ENCODE data around the gene SLC2A13. TPM values are rescaled to one million over a fixed set of nuclear protein-coding genes. Genes with fewer than 3 reads are reported as not detected.

Gene SLC2A13
- total and polyA plus RNA-seq, 2 donors = 8.5 to 36.7 TPM

DNA sequence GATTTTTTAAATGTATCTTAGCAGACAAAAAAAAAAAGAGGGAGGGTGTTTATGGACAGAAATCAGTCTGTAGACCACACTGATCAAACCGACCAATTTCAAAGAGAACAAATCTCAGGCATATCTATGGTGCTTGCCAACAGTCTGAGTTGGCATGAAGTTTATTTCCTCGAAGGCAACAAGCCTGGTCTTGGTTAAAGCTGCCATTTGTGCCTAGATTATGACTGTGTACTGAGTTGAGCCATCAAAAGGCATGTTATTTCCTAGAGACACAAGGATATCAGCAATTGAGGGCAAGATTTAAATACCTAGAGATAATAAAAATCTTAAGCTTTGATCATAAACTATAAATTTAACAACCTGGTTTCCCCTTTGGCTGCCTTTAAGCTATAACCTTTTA, 119.2 kb downstream of the SLC2A13 start:
- no peaks in the 10 kb centered on the region for H3K36me3 ChIP-seq (ENCODE audit: insufficient read depth)
- DNase-seq (ENCODE audit: extremely low spot score) = no peak
- WGBS = 82% methylated on average over 2 of the region's 2 CpGs
- H3K4me3 ChIP-seq (ENCODE audit: low read depth, low read length) = no peak overlapping the region
- H3K27ac ChIP-seq (ENCODE audit: low read depth) = no peak overlapping the region
- H3K4me1 ChIP-seq (ENCODE audit: insufficient read depth) = no peaks in the 10 kb centered on the region

GRCh38 chr12:39984670-39985069, 121.2 kb downstream of the SLC2A13 start:
- no peak for DNase-seq (ENCODE audit: extremely low spot score)
- Histone ChIP-seq H3K27ac (ENCODE audit: low read depth) (no peak overlapping the region), H3K4me3 (ENCODE audit: low read depth, low read length) (no peak overlapping the region), H3K36me3 (ENCODE audit: insufficient read depth) (no peaks in the 10 kb centered on the region), H3K4me1 (ENCODE audit: insufficient read depth) (no peaks in the 10 kb centered on the region)
- 82% methylated on average over 5 of the region's 5 CpGs for WGBS

DNA sequence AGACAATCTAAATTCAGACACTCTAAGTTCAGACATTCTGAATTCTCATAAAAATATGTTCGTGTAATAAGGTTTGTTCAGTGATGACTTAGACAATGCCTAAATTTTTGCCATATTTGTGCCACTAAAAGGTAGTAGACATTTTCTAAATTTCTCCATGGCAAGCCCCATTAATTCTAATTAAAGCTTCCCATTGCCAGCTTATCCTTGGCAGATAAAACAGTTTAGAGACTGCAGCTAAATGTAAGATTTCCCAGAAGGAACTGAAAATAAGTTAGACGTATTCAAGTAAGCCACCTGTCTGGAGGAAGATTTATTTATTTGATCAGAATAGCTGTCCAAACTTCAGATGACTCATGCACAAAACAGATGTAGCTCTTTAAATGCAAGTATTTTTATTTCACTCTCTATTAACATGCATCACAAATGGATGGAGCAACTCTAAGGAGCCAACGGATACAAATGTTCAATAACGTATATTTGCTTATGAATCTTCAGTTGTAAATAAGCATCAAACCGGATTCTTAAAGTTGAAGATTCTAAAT, 130.4 kb downstream of the SLC2A13 start:
- Histone ChIP-seq H3K4me3 (ENCODE audit: low read depth, low read length) (no peak overlapping the region), H3K36me3 (ENCODE audit: insufficient read depth) (no peaks in the 10 kb centered on the region), H3K4me1 (ENCODE audit: insufficient read depth) (no peaks in the 10 kb centered on the region), H3K27ac (ENCODE audit: low read depth) (no peak overlapping the region)
- 68% methylated on average over 5 of the region's 5 CpGs for WGBS
- DNase-seq (ENCODE audit: extremely low spot score) = no peak

- H3K4me3 ChIP-seq (ENCODE audit: low read depth, low read length) = no peak overlapping the region
- H3K4me1 ChIP-seq (ENCODE audit: insufficient read depth) = no peaks in the 10 kb centered on the region
- no peaks in the 10 kb centered on the region for H3K36me3 ChIP-seq (ENCODE audit: insufficient read depth)
- DNase-seq (ENCODE audit: extremely low spot score) = no peak
- 96% methylated on average over 1 of the region's 1 CpG for WGBS
- no peak overlapping the region for H3K27ac ChIP-seq (ENCODE audit: low read depth)
These were observed 133.8 kb downstream of the SLC2A13 start for GRCh38 chr12:39972119-39972518.

DNA sequence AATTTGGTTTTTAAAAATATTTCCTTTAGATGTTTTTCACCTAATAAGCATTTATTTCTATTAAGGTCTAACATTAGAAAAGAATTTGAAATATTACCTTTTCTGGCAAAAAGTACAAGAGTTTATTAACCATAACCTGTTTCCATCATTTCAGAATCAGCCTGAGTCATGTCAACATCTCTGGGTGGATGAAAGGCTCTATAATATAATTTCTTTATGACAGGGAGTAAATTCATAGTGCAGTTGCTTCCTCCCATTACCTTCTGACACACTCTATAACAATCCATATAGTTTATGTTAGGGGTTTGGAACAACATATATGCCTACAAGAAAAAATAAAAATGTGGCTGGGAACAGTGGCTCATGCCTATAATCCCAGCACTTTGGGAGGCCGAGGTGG, 134.5 kb downstream of the SLC2A13 start:
- Histone ChIP-seq H3K27ac (ENCODE audit: low read depth) (no peak overlapping the region), H3K4me3 (ENCODE audit: low read depth, low read length) (no peak overlapping the region), H3K36me3 (ENCODE audit: insufficient read depth) (no peaks in the 10 kb centered on the region), H3K4me1 (ENCODE audit: insufficient read depth) (no peaks in the 10 kb centered on the region)
- DNase-seq (ENCODE audit: extremely low spot score) = no peak
- WGBS = 86% methylated on average over 1 of the region's 1 CpG

DNA sequence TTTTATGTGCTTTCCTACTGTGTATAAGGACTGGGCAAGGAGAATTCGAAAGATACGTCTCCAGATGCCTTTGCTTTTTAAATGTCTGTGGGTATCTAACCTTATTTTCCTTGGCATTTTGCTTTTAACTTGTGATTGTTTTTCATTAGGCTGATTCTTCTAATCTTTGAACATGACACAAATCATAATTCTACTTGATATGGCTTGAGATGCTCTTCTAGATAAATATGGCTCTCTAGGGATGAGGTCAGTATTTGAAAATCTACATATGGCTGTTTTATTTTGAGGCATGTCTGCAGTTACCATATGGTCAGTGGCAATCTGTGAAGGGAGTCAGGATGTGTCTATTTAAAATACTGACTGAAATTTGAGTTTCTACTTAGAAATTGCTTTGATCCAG, 139.2 kb downstream of the SLC2A13 start:
- no peak overlapping the region for H3K4me3 ChIP-seq (ENCODE audit: low read depth, low read length)
- no peaks in the 10 kb centered on the region for H3K4me1 ChIP-seq (ENCODE audit: insufficient read depth)
- H3K27ac ChIP-seq (ENCODE audit: low read depth) = no peak overlapping the region
- no peak for DNase-seq (ENCODE audit: extremely low spot score)
- no peaks in the 10 kb centered on the region for H3K36me3 ChIP-seq (ENCODE audit: insufficient read depth)
- WGBS = 71% methylated on average over 2 of the region's 2 CpGs

GRCh38 chr12:39966256-39966655, 139.6 kb downstream of the SLC2A13 start:
- DNase-seq (ENCODE audit: extremely low spot score) = no peak
- Histone ChIP-seq H3K4me3 (ENCODE audit: low read depth, low read length) (no peak overlapping the region), H3K27ac (ENCODE audit: low read depth) (no peak overlapping the region), H3K4me1 (ENCODE audit: insufficient read depth) (no peaks in the 10 kb centered on the region), H3K36me3 (ENCODE audit: insufficient read depth) (no peaks in the 10 kb centered on the region)
- 71% methylated on average over 2 of the region's 2 CpGs for WGBS

DNA sequence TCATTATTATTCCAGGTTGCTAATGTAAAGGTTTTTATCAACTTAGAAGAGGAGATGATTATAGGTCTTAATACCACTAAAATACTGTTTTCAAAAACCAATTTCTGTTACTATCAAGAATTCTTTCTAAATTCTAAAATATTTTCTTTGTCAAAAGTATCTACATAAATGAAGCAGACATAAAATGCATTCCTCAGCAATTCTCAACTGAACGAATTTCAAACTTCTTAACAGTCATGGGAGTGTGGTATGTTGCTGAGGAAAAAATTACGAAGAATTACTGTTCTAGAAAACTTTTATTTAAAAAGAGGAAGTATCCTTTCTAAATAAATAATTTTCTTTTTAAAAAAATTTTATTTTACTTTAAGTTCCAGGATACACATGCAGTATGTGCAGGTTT, 146.4 kb downstream of the SLC2A13 start:
- Histone ChIP-seq H3K4me3 (ENCODE audit: low read depth, low read length) (no peak overlapping the region), H3K4me1 (ENCODE audit: insufficient read depth) (no peaks in the 10 kb centered on the region), H3K36me3 (ENCODE audit: insufficient read depth) (no peaks in the 10 kb centered on the region), H3K27ac (ENCODE audit: low read depth) (no peak overlapping the region)
- no peak for DNase-seq (ENCODE audit: extremely low spot score)
- WGBS = 91% methylated on average over 2 of the region's 2 CpGs

DNA sequence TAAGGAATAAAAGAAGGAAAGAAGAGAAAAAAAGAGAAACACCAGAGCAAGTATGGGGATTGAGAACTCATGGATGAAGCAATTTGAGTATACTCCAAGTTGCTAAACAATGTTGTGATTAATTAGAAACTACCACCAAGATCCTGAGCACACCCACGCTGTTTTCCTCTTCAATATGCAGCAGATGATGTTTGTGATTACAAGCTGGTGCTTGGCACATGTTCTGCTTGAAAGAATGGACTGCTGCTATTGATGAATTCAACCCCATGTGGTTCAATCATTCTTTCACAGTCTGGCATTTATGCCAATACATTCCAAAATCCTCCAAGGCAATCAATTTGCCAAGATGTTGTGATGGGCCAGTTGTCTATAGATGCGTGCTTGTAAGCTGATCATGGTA, 146.8 kb downstream of the SLC2A13 start:
- Histone ChIP-seq H3K4me3 (ENCODE audit: low read depth, low read length) (no peak overlapping the region), H3K4me1 (ENCODE audit: insufficient read depth) (no peaks in the 10 kb centered on the region), H3K27ac (ENCODE audit: low read depth) (no peak overlapping the region), H3K36me3 (ENCODE audit: insufficient read depth) (no peaks in the 10 kb centered on the region)
- DNase-seq (ENCODE audit: extremely low spot score) = no peak
- WGBS = 91% methylated on average over 2 of the region's 2 CpGs

DNA sequence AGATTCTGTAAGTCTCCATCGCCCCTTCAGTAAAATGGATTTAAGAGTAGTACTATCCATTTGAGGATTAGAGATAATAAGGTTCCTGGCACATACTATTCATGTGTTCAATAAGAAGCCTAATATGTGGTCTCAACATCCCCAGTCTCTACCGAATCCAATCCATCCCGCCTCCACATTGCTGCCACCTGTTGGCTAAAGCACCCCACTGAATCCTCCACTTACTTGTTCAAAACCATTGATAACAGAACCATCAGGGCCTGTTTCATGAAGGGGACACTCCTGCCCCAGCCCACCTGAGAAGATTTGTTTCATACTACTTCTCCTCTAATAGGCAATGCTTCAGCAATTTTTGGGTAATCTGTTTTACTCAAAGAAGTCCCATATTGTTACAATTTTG, 147.5 kb downstream of the SLC2A13 start:
- no peak for DNase-seq (ENCODE audit: extremely low spot score)
- H3K27ac ChIP-seq (ENCODE audit: low read depth) = no peak overlapping the region
- no peak overlapping the region for H3K4me3 ChIP-seq (ENCODE audit: low read depth, low read length)
- H3K36me3 ChIP-seq (ENCODE audit: insufficient read depth) = no peaks in the 10 kb centered on the region
- WGBS = 94% methylated on average over 3 of the region's 3 CpGs
- no peaks in the 10 kb centered on the region for H3K4me1 ChIP-seq (ENCODE audit: insufficient read depth)

GRCh38 chr12:39956725-39957124, 149.2 kb downstream of the SLC2A13 start:
- Histone ChIP-seq H3K36me3 (ENCODE audit: insufficient read depth) (no peaks in the 10 kb centered on the region), H3K27ac (ENCODE audit: low read depth) (no peak overlapping the region), H3K4me1 (ENCODE audit: insufficient read depth) (no peaks in the 10 kb centered on the region), H3K4me3 (ENCODE audit: low read depth, low read length) (no peak overlapping the region)
- WGBS = 95% methylated on average over 2 of the region's 2 CpGs
- no peak for DNase-seq (ENCODE audit: extremely low spot score)

- no peaks in the 10 kb centered on the region for H3K4me1 ChIP-seq (ENCODE audit: insufficient read depth)
- no peak for DNase-seq (ENCODE audit: extremely low spot score)
- H3K36me3 ChIP-seq (ENCODE audit: insufficient read depth) = no peaks in the 10 kb centered on the region
- H3K4me3 ChIP-seq (ENCODE audit: low read depth, low read length) = no peak overlapping the region
- 94% methylated on average over 14 of the region's 14 CpGs for WGBS
- no peak overlapping the region for H3K27ac ChIP-seq (ENCODE audit: low read depth)
These were observed 159.3 kb downstream of the SLC2A13 start for GRCh38 chr12:39946361-39947280.

GRCh38 chr12:39937119-39937518, 168.8 kb downstream of the SLC2A13 start:
- no peaks in the 10 kb centered on the region for H3K36me3 ChIP-seq (ENCODE audit: insufficient read depth)
- H3K4me3 ChIP-seq (ENCODE audit: low read depth, low read length) = no peak overlapping the region
- no peak for DNase-seq (ENCODE audit: extremely low spot score)
- WGBS = 100% methylated on average over 1 of the region's 1 CpG
- H3K27ac ChIP-seq (ENCODE audit: low read depth) = no peak overlapping the region
- no peaks in the 10 kb centered on the region for H3K4me1 ChIP-seq (ENCODE audit: insufficient read depth)

DNA sequence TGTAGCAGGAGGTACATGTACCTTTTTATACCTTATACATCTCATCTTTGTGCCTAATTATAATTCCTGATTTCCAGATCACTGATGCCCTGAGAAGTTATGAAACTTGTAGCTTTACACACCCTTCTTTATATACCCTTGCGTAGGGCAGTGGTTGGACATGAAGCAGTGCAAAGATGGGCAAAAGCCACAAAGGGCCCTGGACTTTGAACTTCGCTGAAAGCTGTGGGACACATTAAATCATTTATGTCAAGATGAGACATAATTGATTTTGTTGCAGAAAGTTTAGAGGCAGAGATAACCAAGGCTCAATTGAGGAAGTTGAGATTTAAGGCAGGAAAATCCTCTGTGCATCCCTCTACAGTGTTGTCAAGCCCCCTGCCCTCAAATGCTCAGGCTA, 170.0 kb downstream of the SLC2A13 start:
- no peak overlapping the region for H3K27ac ChIP-seq (ENCODE audit: low read depth)
- no peaks in the 10 kb centered on the region for H3K36me3 ChIP-seq (ENCODE audit: insufficient read depth)
- WGBS = 96% methylated on average over 2 of the region's 2 CpGs
- no peak for DNase-seq (ENCODE audit: extremely low spot score)
- no peaks in the 10 kb centered on the region for H3K4me1 ChIP-seq (ENCODE audit: insufficient read depth)
- no peak overlapping the region for H3K4me3 ChIP-seq (ENCODE audit: low read depth, low read length)
